HG03159 (cell line): ENCODE measurements around the gene ABRAXAS1.
"Not testable (repeated sequence)": the region's sequence is repeated elsewhere in the genome, so short reads cannot be mapped to it uniquely, and the experiment has no call there.

Experiments used
- ATAC-seq: cut with Tn5 transposase; IDR thresholded peaks from one replicate; pipeline ENCODE4 v1.9.1; 2021; ENCODE audit warnings: mild to moderate bottlenecking, moderate library complexity; ENCODE audit not compliant: unreplicated experiment

ABRAXAS1 gene

DNA sequence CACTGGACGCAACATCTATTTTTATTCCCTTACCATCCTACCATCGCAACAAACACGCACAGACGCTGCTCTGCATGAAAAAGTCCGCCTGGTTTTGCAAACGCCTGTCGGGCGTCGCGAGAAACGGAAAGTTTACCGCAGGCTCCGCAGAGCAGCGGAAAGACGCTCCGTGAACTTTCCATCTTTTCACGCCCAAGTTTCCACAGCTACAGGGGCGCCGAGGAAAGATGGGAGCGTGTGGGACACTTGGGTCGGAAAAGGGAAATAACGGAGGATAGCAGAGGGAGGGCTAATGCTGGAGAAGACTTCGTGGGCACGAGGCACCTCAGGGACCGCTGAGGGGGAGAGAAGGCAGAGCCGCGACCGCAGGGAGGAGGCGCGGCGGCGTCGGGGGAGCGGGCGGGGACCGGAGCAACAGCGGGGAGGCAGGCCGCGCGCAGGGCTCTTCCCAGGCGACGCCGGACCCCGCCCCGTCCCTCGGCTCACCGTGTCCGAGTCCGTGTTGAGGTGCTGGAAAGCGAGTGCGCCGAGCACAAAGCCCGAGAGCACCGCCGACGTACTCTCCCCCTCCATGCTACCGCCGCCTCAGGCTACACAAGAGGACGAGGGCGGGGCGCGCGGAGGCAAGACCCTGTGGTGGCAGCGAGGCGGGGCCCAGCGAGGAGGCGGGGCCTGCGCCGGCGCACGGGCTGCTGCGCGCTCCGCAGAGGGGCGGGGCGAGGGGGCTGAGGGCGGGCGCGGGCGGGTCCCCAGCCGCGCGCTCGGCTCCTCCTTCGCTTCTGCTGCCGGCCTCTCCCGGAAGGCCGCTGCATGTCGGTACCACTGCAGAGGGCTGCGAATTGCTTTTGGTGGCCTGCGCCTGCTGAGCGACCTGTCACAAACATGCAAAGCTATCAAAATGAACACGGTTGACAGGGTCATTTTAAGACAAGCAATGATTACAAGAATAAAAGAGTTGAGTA, at the start of gene ABRAXAS1:
TSS of gene ABRAXAS1 (minus strand) at position 601 of the 962 bp plus-strand sequence. CDS start at position 573, 28 bp downstream.
- ATAC-seq = peak; percentile 95

DNA sequence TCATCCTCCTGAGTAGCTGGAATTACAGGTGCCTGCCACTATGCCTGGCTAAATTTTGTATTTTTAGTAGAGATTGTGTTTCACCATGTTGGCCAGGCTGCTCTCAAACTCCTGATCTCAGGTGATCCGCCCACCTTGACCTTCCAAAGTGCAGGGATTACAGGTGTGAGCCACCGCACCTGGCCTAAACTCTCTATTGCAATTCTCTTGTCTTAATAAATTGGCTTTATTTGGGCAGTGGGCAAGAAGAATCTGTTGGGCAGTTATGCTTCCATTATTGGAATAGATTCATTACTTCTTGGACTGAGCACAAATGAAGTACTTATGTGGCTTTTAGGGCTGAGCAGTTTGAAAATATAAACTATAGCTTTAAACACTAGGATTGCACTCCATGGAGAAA, 42.8 kb upstream of the ABRAXAS1 start:
- ATAC-seq = no peak

DNA sequence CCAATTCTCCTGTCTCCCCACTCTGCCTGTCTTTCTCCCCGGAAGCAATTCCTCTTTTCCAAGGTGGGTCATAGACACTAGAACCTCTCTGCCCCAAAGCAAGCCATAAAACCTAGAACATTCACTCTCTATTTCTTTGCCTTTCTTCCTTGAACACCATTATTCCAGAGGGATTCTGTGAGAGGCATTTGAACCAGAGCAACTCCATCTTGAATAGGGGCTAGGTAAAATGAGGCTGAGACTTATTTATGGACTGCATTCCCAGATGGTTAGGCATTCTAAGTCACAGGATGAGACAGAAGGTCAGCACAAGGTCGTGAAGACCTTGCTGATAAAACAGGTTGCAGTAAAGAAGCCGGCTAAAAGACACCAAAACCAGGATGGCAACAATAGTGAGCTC, 37.3 kb upstream of the ABRAXAS1 start:
- no peak for ATAC-seq

DNA sequence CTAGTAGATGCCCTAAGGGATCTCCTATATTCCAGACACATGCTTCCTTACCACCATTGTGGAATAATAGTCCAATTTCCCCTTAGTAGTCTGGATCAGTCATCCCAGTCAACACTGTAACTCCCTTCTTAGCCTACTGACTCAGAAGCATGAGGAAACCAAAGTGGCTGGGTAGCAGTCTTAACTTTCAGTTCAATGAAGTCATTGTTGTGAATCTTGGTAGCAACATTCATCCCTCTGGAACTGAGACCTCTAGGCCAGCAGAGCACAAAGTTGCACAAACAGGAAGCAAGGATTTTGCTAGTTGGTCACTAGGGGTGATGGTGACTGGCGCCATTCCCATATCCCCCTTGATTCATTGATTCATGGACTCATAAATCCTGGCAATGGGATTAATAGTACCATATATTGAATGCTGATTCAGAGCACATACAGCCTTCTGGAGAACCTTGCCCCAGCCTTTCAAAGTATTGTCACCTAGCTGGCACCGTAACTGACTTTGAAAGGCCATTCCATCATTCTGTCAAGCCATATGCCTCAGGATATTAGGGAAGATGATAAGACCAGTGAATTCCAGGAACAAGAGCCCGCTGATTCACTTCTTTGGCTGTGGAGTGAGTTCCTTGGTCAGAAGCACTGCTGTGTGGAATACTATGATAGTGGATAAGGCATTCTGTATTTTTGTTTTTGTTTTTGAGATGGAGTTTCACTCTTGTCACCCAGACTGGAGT, 31.3 kb upstream of the ABRAXAS1 start:
- ATAC-seq = no peak

DNA sequence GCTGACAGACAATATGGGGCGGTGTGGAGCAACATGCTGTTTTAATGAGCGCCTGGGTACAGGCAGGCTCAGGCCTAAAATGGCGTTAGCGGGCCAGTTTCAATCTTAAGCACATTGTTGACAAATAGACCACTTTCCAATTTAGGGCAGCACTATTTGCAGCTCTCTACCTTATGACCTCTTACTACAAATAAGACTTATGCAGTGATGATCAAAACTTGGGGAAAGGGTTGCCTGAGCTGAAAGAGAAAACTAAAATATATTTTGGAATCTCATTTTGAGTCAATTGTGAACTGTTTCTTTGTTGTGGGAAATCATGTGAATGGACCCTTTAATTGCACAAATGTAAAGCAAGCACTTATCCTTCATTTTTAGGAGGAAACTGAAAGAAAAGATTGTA, 25.5 kb upstream of the ABRAXAS1 start:
- ATAC-seq = no peak

DNA sequence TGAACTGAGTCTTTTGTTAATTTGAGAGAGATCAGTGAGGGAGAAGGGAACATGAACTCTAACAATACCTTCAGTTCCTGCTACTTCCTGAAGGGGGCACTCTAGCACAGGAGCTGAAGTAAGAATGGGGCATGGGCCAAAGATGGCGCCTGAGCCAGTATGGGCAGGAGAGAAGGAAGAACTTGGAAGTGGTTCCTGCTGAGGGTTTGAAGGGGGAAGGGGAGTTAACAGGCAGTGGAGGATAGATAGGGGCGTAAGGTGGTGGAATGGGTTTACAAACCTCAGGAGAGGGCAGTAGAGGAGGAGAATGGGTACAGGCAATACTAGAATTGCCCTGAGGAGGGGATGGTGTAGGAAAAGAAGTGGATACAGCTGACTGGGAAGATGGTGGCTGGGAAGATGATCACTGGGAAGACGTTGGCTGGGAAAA, 24.3 kb upstream of the ABRAXAS1 start:
- not testable (repeated sequence) for ATAC-seq

DNA sequence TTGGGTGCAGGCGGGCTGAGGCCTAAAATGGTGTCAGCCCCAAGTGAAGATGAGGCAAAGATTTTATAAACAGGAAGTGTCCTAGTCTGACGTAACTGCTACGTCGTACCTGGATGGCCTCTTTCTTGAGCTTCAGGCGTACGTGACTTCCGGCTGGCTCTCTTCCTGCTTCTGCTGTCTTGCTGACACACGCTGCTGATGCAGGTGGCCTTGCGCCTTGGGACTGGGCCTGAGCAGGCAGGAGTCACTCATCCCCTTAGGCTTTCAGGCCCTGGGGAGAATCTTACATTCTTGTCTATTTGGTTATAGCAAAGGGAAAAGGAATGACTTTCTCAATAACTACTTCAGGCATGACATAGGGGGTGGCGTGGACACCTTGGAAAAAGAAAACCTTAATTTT, 20.1 kb upstream of the ABRAXAS1 start:
- ATAC-seq = no peak

DNA sequence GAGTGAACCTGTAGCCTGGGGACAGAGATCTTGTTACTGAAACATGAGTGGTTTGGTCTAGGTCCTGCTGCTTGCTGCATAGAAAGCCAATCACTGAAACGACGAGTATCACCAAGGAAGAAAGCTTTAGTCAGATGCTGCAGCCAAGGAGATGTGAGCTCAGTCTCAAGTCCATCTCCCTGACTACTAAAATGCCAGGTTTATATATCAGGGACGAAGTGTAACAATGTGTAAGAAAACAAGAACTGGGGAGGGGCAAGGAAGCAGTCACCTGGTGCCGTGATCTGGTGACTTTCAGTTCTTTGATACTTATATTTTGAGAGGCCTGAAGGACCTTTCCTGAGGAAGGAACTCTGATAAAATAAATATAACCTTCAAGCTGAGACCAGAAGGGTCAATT, 19.6 kb upstream of the ABRAXAS1 start:
- no peak for ATAC-seq

DNA sequence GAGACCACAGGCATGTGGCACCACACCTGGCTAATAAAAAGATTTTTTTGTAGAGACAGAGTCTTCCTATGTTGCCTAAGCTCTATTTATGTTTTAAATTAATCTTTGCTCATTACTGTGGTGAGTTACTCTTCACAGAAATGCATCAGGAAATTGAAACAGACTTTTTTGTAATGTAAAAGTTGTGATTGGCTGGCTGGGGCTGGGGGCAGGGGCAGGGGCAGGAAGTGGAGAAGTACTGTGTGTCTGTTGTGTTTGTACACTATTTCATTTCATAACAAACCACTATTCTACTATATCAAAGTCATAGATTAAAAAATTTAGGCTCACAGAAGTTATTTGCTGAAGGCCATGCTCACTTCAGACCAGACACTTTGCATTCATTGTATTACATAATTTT, 19.1 kb upstream of the ABRAXAS1 start:
- ATAC-seq = no peak

DNA sequence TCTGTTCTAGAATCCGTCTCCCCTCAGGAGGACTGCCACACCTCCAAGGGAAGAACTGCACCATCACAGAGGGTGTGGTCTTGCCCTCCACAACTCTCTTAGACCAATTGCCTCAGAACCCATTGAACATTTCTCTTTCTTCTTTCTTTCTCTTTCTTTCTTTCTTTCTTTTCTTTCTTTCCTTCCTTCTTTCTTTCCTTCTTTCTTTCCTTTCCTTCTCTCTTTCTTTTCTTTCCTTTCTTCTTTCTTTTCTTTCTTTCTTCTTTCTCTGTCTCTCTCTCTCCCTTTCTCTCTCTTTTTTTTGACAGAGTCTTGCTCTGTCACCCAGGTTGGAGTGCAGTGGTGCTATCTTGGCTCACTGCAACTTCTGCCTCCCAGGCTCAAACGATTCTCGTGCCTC, 16.8 kb upstream of the ABRAXAS1 start:
- ATAC-seq = not testable (repeated sequence)

DNA sequence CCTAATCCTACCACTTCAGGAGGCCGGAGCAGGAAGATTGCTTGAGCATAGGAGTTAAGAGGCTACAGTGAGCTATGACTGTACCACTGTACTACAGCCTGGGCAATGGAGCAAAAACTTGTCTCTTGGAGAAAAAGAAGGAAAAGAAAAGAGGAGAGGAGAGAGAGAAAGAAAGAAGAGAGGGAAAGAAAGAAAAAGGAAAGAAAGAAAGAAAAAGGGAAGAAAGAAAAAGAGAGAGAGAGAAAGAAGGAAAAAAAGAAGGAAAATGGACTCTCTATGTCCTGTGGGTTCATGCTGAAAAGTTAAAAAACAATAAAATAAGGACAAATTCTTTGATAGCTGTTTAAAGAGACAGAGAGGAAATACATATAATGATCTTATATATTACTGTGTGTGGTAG, 13.3 kb upstream of the ABRAXAS1 start:
- ATAC-seq = no peak

DNA sequence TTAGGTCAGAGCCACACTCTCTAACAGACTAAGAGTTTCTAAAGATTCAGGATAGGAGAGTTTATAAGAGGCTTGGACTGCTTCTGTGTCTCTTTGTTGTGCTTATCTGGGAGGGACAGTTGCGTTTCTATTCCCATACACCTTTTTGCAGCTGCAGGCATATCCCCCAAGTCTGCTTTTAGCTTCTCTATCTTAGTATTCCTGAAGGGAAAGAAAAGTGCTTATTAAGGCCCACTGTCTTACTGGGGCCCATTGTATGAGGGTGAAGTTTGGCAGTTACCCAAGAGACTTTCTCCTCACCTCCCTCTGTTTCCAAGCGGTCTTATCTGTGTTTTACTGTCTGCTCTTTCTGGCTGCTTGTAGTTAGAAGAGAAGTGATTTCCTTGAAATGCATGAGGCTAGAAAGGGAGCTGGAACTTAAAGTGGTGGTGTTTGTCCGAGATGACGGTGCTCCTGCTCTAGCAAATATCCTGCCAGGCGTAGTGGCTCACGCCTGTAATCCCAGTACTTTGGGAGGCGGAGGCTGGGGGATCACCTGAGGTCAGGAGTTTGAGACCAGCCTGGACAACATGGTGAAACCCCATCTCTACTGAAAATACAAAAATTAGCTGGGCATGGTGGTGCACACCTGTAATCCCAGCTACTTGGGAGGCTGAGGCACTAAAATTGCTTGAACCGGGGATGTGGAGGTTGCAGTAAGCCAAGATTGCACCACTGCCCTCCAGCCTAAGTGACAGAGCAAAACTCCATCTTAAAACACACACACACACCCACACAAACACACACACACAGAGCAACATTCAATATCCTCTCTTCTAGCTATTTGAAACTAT, 11.4 kb upstream of the ABRAXAS1 start:
- ATAC-seq = not testable (repeated sequence)

DNA sequence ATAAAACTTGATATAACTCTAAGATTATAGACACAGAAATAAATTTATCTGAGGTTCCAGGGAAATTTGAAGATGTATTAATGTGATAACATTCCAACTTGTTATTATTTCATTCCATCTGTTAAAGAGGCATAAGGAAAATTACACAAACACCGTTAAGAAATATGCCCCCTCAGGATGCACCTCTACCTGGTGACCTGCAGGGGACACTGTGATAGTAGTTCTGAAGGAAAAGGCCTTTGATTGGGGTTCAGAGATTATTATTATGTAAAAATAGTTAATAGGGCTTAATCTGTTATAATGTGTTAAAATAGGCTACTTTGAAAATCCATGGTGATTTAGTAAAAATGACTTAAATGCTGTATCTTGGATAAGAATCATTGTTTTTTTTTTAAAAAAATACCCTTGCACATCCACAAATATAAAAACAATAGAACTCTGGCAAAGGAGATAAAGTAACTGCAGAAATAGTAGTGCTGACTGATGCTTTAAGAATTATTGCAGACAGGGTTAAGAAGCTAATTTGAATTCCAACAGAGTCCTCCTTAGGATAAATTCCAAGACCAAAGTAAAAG, 6.1 kb upstream of the ABRAXAS1 start:
- ATAC-seq = peak; percentile 78

DNA sequence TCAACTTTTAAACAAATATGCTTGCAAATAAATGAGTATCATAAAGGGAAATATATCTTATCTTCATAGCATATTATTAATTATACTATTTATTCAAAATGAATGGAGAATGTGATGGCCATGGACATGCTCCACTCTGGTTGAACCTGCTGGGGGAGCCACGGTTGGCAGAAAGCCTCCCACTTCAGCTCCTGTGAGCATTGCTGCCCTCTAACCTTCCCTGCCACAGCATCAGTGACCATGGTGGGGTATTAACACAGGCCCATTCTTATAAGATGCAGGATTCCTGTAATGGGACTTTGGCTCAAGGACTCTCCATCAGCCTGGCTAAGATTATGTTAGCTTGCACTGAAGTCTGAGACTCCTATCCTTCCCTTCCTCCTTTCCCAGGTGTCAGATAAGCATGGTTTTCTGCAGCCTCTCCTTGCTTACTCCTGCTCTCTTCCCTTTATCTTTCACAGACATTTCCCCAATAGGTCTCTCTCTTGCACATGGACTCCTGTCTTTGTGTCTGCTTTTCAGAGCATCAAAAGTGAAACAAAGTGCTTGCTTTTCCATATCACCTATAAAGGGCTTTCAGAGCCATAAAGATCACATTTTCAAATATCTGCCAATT, 4.9 kb upstream of the ABRAXAS1 start:
- ATAC-seq = no peak

DNA sequence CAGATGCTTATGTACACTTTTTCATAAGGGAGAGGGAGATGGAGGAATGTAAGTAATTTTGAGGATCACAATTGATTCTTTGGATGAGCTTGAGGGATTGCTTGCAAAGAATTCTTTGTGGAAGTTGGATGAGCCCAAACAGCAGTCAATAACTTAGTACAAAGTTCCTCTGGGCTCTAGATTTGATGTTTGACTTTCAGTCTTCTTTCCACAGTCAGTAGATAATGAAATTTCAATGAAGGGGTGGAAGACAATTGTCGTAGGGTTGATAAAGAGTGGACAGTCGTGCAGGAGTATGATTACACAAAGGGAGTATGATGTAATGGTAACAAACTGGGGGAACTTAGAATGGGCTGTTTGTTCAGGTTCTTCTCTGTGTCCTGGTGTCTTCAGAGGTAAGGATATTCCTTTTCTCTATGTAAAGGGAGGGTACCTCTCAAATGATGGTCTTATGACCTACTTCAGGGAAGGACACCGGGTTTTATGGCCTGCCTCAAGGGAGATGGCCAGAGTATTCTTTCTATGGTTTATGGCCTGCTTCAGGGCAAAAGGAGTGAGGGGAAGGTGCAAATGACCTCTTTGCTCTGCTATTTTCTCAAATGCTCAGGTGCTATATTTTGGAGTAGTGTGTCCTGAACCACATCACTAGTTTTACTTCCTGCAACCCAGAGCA, 1.7 kb upstream of the ABRAXAS1 start:
- ATAC-seq = no peak

DNA sequence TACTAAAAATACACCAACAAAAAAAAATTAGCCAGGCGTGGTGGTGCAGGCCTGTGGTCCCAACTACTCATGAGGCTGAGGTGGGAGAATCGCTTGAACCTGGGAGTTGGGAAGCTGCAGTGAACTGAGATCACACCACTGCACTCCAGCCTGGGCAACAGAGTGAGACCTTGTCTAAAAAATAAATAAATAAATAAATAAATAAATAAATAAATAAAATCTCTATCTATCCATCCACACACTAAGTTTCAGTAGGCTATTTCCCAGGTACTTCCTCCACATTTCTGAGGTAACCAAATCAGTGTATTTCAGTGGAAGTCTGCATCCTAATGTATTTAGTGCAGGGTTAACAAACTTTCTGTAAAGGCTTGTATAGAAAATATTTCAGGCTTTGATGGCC, 10.9 kb downstream of the ABRAXAS1 start:
- ATAC-seq = no peak

DNA sequence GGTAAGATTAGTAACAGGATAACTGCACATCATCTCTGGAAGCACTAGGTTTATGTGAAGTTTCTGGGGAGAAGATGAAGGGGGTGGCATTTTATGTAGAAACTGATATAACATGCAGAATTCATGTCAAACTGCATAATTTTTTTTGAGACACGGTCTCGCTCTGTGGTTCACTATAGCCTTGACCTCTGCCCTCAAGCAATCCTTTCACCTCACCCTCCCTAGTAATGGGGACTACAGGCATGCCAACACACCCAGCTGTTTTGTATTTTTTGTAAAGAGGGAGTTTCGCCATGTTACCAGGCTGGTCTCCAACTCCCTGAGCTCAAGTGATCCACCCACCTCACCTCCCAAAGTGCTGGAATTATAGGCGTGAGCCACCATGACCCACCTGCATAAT, 11.5 kb downstream of the ABRAXAS1 start:
- no peak for ATAC-seq

DNA sequence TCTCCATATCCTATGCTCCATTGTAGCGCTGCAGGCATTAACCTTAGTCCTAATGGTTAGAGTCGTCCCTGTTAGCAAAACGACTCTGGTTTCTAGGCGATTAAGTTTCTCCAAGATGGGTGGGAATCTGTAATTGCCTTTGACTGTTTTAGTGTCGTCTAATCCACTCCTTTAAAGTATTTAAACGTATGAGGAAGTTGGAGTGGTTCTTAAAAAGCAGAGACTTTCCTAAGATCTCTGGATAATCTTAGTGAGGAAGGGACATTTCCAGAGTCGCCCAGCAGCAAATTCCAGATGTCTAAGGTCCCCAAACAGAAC, 28.8 kb downstream of the ABRAXAS1 start:
- no peak for ATAC-seq

DNA sequence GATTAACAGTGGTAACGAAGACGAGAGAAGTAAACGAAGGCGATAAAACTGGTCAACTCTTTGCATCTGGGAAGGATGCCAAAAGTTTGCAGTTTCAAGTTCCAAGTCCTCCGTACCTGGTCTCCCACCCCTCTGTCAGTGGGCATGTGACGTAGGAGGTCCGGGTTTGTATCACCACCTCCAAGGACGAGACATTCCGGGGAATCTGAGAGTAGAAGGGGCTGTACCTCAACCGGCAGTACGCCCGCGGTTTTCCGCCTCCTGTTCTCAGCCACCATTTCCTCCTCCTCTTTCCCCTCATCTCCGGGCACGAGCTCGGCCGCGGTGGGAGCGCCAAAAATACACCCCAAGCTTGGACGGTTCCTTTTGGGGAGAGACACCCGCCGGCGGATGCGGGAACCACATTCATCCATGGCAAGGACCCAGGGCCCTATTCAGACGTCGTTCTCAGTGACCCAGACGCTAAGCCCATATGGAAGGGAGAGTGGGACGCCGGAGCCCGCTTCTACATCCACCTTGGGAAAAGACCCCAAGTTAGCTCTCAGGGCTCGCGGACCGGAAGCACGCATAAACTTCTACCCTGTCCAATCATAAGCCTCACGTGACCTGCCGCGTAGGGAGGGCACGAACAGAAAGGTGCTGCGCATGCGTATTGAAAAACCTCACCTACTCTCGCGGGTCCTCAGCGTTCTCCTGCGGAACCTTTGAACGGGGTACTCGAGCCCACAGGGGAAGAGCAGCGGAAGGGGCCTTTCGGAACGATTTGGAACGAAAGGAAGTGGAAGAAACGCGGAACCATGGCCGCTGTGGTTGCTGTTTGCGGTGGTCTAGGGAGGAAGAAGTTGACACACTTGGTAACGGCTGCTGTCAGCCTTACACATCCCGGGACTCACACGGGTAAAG, 29.4 kb downstream of the ABRAXAS1 start, which contains the start of the genes HELQ and MRPS18C:
TSS of gene HELQ (minus strand) at position 543 of the 903 bp plus-strand sequence. CDS start at position 413, 130 bp downstream.
TSS of gene MRPS18C (plus strand) at position 778 of the 903 bp plus-strand sequence. CDS start at position 798, 20 bp downstream.
- ATAC-seq = peak; percentile 95
